HepG2 (cell line): ENCODE measurements around the gene NCBP3.

ENCODE experiments used
- CREB1 ChIP-seq, 2 experiments: fragments of 450-650 bp in 1 of 2; IDR thresholded peaks; 2 replicates each; pipeline ENCODE4 v1.6.1; 2016 to 2017; ENCODE audit warnings: control low read depth in 1 of 2, mild to moderate bottlenecking in 1 of 2, missing compliant biosample characterization in 1 of 2, missing genetic modification characterization in 1 of 2
- DNMT1 ChIP-seq: sonication (generic); formaldehyde crosslinking; IDR thresholded peaks from 2 replicates; pipeline ENCODE4 v1.5.1; 2020; ENCODE audit warnings: mild to moderate bottlenecking, missing genetic modification reagents
- HMG20A ChIP-seq: IDR thresholded peaks from 2 replicates; pipeline ENCODE4 v1.6.1; 2016; ENCODE audit warnings: borderline replicate concordance
- ZNF121 ChIP-seq: sonication (generic); formaldehyde crosslinking; IDR thresholded peaks from 2 replicates; pipeline ENCODE4 v1.5.0; 2020; ENCODE audit warnings: mild to moderate bottlenecking, missing genetic modification reagents
- ZNF629 ChIP-seq: sonication (generic); formaldehyde crosslinking; conservative IDR thresholded peaks from 2 replicates; pipeline ENCODE4 v1.5.0; 2020; ENCODE audit warnings: missing genetic modification reagents

DNA sequence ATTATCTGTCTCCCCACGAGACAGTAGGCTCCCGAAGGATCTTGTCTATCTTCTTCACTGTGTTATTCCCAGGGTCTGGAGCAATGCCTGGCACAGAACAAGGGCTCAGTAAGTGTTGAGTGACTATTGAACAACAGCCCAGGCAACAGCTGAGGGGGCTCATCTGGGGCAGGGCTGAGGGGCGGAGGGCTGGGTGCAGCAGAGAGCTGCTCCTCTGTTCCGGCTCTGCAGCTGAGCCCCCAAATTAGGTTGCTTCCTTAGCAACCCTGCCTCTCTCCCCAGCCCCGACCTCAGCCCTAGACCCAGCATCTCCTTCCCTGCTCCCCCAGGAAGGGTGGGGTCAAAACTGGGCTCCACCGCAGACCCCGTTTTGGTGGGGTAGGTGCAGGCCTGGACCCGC is 77.3 kb downstream of the NCBP3 start:
- TF ChIP-seq ZNF629 (CRISPR knock-in tag) (no peak), ZNF121 (CRISPR knock-in tag) (no peak), DNMT1 (CRISPR knock-in tag) (no peak), HMG20A (CRISPR knock-in tag) (no peak), CREB1 (IDR thresholded peaks at IDR 0.05) (no peak), CREB1 (CRISPR knock-in tag; IDR thresholded peaks at IDR 0.05) (no peak)
